B cell (primary cell): ENCODE data around the gene PUDP. TPM values are rescaled to one million over a fixed set of nuclear protein-coding genes. Genes with fewer than 3 reads are reported as not detected.

Experiments used
- ATAC-seq: fragments of 200-7000 bp; cut with Tn5 transposase; one replicate; pipeline ENCODE4 v1.10.0; 2021; ENCODE audit warnings: low read depth, mild to moderate bottlenecking, moderate number of reproducible peaks, moderate library complexity
- CTCF ChIA-PET: fragments of 350-600 bp; sonication (Branson Sonifier 250); formaldehyde crosslinking; loops from one replicate; lab custom pipeline; 2021; ENCODE audit warnings: antibody characterized with exemption, inconsistent platforms; lab: Charles Lee
- POLR2A ChIA-PET: fragments of 350-600 bp; sonication (Branson Sonifier 250); formaldehyde crosslinking; loops from one replicate; lab custom pipeline; 2021; ENCODE audit warnings: antibody characterized with exemption; lab: Charles Lee
- DNase-seq: peaks from one replicate; pipeline ENCODE4 v3.0.0; 2013
- H2AFZ ChIP-seq: 2 replicates; pipeline ENCODE4 v1.6.1; 2012; ENCODE audit warnings: mild to moderate bottlenecking, low read depth, low read length; ENCODE audit not compliant: insufficient read depth, poor library complexity, severe bottlenecking
- H3K27ac ChIP-seq, 2 donors: 1 replicate in 1 of 2; 2 replicates in 1 of 2; pipeline ENCODE4 v1.5.1; 2012 to 2013; ENCODE audit warnings: low read length in 2 of 2, mild to moderate bottlenecking in 2 of 2, moderate library complexity in 1 of 2
- H3K27me3 ChIP-seq, 4 experiments: fragments of 200-600 bp in 1 of 4; sonication (generic) in 1 of 4; replicated peaks in 1 of 4; 1 replicate in 2 of 4; 2 replicates in 2 of 4; pipeline versions ENCODE4 v1.6.1 to v1.7.0; 2013 to 2016; ENCODE audit warnings: low read length in 3 of 4, mild to moderate bottlenecking in 2 of 4, mixed read lengths in 1 of 4, moderate library complexity in 1 of 4; ENCODE audit not compliant: insufficient read depth in 4 of 4, control insufficient read depth in 3 of 4; ENCODE audit errors: control extremely low read depth in 1 of 4
- H3K36me3 ChIP-seq, 2 experiments: replicated peaks in 1 of 2; 1 replicate in 1 of 2; 2 replicates in 1 of 2; pipeline versions ENCODE4 v1.6.1 to v1.7.1; 2013; ENCODE audit warnings: low read length in 1 of 2; ENCODE audit not compliant: insufficient read depth in 2 of 2, control insufficient read depth in 1 of 2; ENCODE audit errors: control extremely low read depth in 1 of 2, extremely low read depth in 1 of 2
- H3K4me1 ChIP-seq, 2 donors: fragments of 200-600 bp in 1 of 2; sonication (generic) in 1 of 2; 1 replicate in 1 of 2; 2 replicates in 1 of 2; pipeline versions ENCODE4 v1.5.1 to v1.6.1; 2013 to 2017; ENCODE audit warnings: low read length in 2 of 2; ENCODE audit not compliant: control insufficient read depth in 2 of 2, insufficient read depth in 2 of 2
- H3K4me2 ChIP-seq: replicated peaks from 2 replicates; pipeline ENCODE3; 2012; ENCODE audit warnings: mild to moderate bottlenecking, low read depth, low read length; ENCODE audit not compliant: poor library complexity, severe bottlenecking
- H3K4me3 ChIP-seq, 5 experiments: fragments of 200-600 bp in 1 of 5; sonication (generic) in 1 of 5; 1 replicate in 3 of 5; 2 replicates in 2 of 5; pipeline versions ENCODE4 v1.5.1 to v1.7.0; 2011 to 2016; ENCODE audit warnings: low read length in 4 of 5, mild to moderate bottlenecking in 4 of 5, low read depth in 2 of 5, control low read depth in 1 of 5, moderate library complexity in 1 of 5; ENCODE audit not compliant: insufficient read depth in 1 of 5; ENCODE audit errors: control extremely low read depth in 1 of 5, extremely low read depth in 1 of 5
- H3K79me2 ChIP-seq: fragments of 200-600 bp; sonication (generic); one replicate; pipeline ENCODE4 v1.6.0; 2016; ENCODE audit warnings: low read length; ENCODE audit not compliant: control insufficient read depth, insufficient read depth
- H3K9ac ChIP-seq: fragments of 200-600 bp; sonication (generic); 2 replicates; pipeline ENCODE4 v1.6.1; 2017; ENCODE audit warnings: mild to moderate bottlenecking, low read length, moderate library complexity
- H3K9me3 ChIP-seq, 3 donors: one replicate each; pipeline versions ENCODE4 v1.6.1 to v1.7.1; 2013; ENCODE audit warnings: low read length in 2 of 3; ENCODE audit not compliant: control insufficient read depth in 2 of 3, insufficient read depth in 1 of 3; ENCODE audit errors: control extremely low read depth in 1 of 3
- H4K20me1 ChIP-seq: 2 replicates; pipeline ENCODE4 v1.6.0; 2012; ENCODE audit warnings: mild to moderate bottlenecking, low read length; ENCODE audit not compliant: insufficient read depth, control insufficient read depth, poor library complexity, severe bottlenecking
- H3K27ac Mint-ChIP-seq: one replicate; pipeline ENCODE4 v1.8.0; 2021; ENCODE audit warnings: mixed read lengths
- H3K27me3 Mint-ChIP-seq: one replicate; pipeline ENCODE4 v1.8.0; 2021; ENCODE audit warnings: mixed read lengths
- H3K4me1 Mint-ChIP-seq: one replicate; pipeline ENCODE4 v1.8.0; 2021; ENCODE audit warnings: mixed read lengths
- H3K4me3 Mint-ChIP-seq: one replicate; pipeline ENCODE4 v1.8.0; 2021; ENCODE audit warnings: mixed read lengths
- H3K9me3 Mint-ChIP-seq: one replicate; pipeline ENCODE4 v1.8.0; 2022; ENCODE audit warnings: mixed read lengths; ENCODE audit not compliant: insufficient read depth
- EZH2 ChIP-seq: IDR thresholded peaks from 2 replicates; pipeline ENCODE4 v1.6.1; 2012; ENCODE audit warnings: borderline replicate concordance, low read depth, mild to moderate bottlenecking, moderate library complexity, low read length; ENCODE audit not compliant: insufficient read depth, poor library complexity, severe bottlenecking
- WGBS: methylation state at CpG from one replicate; pipeline ENCODE4 v1.1.5; 2013; ENCODE audit warnings: missing lambda C conversion rate; ENCODE audit not compliant: insufficient coverage; 5-methylcytosine and 5-hydroxymethylcytosine counted together
- intact Hi-C: fragments of 100-400 bp; cut with micrococcal nuclease; formaldehyde crosslinking; loops from one replicate; pipeline ENCODE4 v1.10.0; 2022
- polyA plus RNA-seq: library from polyadenylated mRNA; depleted of rRNA; stranded (reverse); fragments of >200 nt; gene quantifications from 2 replicates; pipeline ENCODE4 v1.2.3, GENCODE V29; 2012
- total RNA-seq, 2 donors: library from RNA; stranded (reverse); fragments of 120-200 nt in 1 of 2; gene quantifications; 1 replicate in 1 of 2; 2 replicates in 1 of 2; pipeline versions ENCODE4 v1.2.3 to v1.2.4, GENCODE V29; 2013 to 2022
- TF ChIP-seq, protein P1 (sequence below): fragments of 200-600 bp; IDR thresholded peaks from one replicate; pipeline ENCODE4 v1.8.0; 2022; ENCODE audit warnings: antibody characterized with exemption, mild to moderate bottlenecking

PUDP gene
- total and polyA plus RNA-seq, 2 donors (not counting 1 experiment from before 2014, with no cell fraction given) = 12.8 to 14.1 TPM

DNA sequence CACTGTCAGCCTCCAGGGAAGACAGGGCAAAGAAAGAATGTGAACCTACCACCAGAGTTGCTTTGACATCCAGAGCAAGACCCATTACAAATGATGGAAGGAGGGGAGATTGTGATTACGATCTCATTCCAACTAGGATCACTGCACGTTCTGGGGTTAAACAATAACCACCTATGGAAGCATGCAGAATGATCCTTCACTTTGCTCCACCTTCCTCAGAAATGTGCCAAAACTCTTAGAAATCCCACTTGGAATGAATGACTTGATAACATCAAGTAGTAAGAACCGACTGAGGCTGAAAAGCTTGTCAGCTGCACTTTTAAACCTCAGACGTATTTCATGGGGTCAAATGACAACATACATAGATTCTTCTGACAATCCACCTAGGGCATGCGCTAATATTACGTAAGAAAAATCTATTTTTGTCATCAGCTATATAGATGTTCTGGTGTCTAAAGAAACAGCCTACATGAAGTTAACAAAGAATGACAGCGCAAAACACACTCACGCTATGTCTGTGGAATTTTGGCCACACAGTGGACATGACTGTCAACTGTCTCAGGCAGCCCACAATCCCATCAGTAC is 3.9 kb downstream of the PUDP start:
- H3K79me2 ChIP-seq = peaks cover 85% of the 10 kb centered on the region
- H3K4me3 ChIP-seq = no peak overlapping the region
- CTCF ChIA-PET = no interaction called here
- no peak for DNase-seq
- no peak for TF ChIP-seq EZH2
- TF ChIP-seq, protein P1, sequence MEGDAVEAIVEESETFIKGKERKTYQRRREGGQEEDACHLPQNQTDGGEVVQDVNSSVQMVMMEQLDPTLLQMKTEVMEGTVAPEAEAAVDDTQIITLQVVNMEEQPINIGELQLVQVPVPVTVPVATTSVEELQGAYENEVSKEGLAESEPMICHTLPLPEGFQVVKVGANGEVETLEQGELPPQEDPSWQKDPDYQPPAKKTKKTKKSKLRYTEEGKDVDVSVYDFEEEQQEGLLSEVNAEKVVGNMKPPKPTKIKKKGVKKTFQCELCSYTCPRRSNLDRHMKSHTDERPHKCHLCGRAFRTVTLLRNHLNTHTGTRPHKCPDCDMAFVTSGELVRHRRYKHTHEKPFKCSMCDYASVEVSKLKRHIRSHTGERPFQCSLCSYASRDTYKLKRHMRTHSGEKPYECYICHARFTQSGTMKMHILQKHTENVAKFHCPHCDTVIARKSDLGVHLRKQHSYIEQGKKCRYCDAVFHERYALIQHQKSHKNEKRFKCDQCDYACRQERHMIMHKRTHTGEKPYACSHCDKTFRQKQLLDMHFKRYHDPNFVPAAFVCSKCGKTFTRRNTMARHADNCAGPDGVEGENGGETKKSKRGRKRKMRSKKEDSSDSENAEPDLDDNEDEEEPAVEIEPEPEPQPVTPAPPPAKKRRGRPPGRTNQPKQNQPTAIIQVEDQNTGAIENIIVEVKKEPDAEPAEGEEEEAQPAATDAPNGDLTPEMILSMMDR = no peak
- no peaks in the 10 kb centered on the region for H3K9me3 ChIP-seq
- H3K4me3 Mint-ChIP-seq = no peak overlapping the region
- no peak overlapping the region for H3K9ac ChIP-seq
- no peaks in the 10 kb centered on the region for H3K27me3 ChIP-seq
- no peak overlapping the region for H3K27ac ChIP-seq
- no peak overlapping the region for H2AFZ ChIP-seq
- H3K4me1 ChIP-seq = peaks cover 10 to 13% of the 10 kb centered on the region in 2 donors
- H3K27ac Mint-ChIP-seq = no peak overlapping the region
- intact Hi-C loops = loop anchor here (10.0 kb wide), 1 partner anchor 781 kb away; the partner anchor contains the start of gene PNPLA4
- no peak overlapping the region for H3K4me2 ChIP-seq
- peaks cover 12% of the 10 kb centered on the region for H4K20me1 ChIP-seq
- peaks cover 16% of the 10 kb centered on the region for H3K4me1 Mint-ChIP-seq
- H3K36me3 ChIP-seq = no peaks in the 10 kb centered on the region
- WGBS = no CpG with 5 or more reads among the region's 8 CpGs
- no peaks in the 10 kb centered on the region for H3K9me3 Mint-ChIP-seq
- no peak for ATAC-seq
- POLR2A ChIA-PET = no interaction called here
- no peaks in the 10 kb centered on the region for H3K27me3 Mint-ChIP-seq

DNA sequence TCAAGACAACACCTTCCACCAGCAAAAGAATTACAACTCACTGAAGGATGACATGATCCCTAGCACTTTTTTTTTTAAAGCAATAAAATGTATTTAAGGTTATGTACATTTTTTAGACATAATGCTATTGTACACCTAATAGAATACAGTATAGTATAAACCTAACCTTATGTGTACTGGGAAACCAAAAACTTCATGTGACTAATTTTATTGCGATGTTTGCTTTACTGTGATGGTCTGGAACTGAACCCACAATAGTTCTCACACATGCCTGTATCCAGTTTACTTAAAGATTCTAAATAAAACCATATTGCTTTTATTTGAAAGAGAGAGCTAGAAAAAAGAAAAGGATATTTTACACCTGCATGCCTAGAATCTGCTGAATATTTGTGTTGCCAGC is 4.9 kb downstream of the PUDP start:
- Mint-ChIP-seq H3K27me3 (no peaks in the 10 kb centered on the region), H3K4me3 (no peak overlapping the region), H3K9me3 (no peaks in the 10 kb centered on the region), H3K27ac (no peak overlapping the region), H3K4me1 (peaks cover 18% of the 10 kb centered on the region)
- Histone ChIP-seq H4K20me1 (peaks cover 12% of the 10 kb centered on the region), H2AFZ (no peak overlapping the region), H3K9ac (no peak overlapping the region), H3K79me2 (peaks cover 82% of the 10 kb centered on the region), H3K36me3 (no peaks in the 10 kb centered on the region), H3K27ac (no peak overlapping the region), H3K9me3 (no peaks in the 10 kb centered on the region), H3K27me3 (no peaks in the 10 kb centered on the region), H3K4me3 (no peak overlapping the region), H3K4me2 (no peak overlapping the region), H3K4me1 (peaks cover 6 to 9% of the 10 kb centered on the region in 2 donors)
- WGBS = no CpG with 5 or more reads among the region's 1 CpG
- TF ChIP-seq EZH2 = no peak
- TF ChIP-seq, protein P1 = no peak
- DNase-seq = no peak
- POLR2A ChIA-PET = no interaction called here
- no peak for ATAC-seq
- CTCF ChIA-PET = no interaction called here
- intact Hi-C loops = loop anchor here (10.0 kb wide), 1 partner anchor 782 kb away; the partner anchor contains the start of gene PNPLA4
